ENCODE data around the gene PTPN23. TPM values are rescaled to one million over a fixed set of nuclear protein-coding genes. Genes with fewer than 3 reads are reported as not detected.

The PTPN23 gene
- total RNA-seq, 3 donors from 2014 or later = 14.3 to 23.3 (median 18.4) TPM

DNA sequence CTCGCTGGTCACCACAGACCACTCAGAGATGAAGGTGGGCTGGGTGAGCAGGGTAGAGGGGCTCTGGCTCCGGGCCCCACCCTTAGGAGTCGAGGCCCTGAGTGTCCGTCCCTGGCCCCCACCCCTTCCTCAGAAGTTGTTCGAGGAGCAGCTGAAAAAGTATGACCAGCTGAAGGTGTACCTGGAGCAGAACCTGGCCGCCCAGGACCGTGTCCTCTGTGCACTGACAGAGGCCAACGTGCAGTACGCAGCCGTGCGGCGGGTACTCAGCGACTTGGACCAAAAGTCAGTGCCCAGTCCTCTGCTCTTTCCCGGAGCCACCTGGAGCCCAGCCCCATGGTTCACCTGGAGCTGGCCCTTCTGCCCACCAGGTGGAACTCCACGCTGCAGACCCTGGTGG is 28.5 kb downstream of the PTPN23 start:
- Histone ChIP-seq H3K9me3 (no peaks in the 10 kb centered on the region), H3K27ac (no peak overlapping the region), H3K4me3 (no peak overlapping the region), H3K36me3 (peaks cover 18% of the 10 kb centered on the region), H3K4me1 (peaks cover 0 to 7% of the 10 kb centered on the region in 2 donors), H3K27me3 (no peaks in the 10 kb centered on the region)
- TF ChIP-seq POLR2AphosphoS5 (IDR thresholded peaks at IDR 0.05) (no peak), POLR2A (IDR thresholded peaks at IDR 0.05) (no peak)
- TF ChIP-seq, protein P1, sequence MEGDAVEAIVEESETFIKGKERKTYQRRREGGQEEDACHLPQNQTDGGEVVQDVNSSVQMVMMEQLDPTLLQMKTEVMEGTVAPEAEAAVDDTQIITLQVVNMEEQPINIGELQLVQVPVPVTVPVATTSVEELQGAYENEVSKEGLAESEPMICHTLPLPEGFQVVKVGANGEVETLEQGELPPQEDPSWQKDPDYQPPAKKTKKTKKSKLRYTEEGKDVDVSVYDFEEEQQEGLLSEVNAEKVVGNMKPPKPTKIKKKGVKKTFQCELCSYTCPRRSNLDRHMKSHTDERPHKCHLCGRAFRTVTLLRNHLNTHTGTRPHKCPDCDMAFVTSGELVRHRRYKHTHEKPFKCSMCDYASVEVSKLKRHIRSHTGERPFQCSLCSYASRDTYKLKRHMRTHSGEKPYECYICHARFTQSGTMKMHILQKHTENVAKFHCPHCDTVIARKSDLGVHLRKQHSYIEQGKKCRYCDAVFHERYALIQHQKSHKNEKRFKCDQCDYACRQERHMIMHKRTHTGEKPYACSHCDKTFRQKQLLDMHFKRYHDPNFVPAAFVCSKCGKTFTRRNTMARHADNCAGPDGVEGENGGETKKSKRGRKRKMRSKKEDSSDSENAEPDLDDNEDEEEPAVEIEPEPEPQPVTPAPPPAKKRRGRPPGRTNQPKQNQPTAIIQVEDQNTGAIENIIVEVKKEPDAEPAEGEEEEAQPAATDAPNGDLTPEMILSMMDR (IDR thresholded peaks at IDR 0.05) = no peak
- intact Hi-C loops (cut with DNase I; ENCODE audit: low total_unique reads) = no loop called here
- no peak for DNase-seq (ENCODE audit: low spot score in 2 of 2)

DNA sequence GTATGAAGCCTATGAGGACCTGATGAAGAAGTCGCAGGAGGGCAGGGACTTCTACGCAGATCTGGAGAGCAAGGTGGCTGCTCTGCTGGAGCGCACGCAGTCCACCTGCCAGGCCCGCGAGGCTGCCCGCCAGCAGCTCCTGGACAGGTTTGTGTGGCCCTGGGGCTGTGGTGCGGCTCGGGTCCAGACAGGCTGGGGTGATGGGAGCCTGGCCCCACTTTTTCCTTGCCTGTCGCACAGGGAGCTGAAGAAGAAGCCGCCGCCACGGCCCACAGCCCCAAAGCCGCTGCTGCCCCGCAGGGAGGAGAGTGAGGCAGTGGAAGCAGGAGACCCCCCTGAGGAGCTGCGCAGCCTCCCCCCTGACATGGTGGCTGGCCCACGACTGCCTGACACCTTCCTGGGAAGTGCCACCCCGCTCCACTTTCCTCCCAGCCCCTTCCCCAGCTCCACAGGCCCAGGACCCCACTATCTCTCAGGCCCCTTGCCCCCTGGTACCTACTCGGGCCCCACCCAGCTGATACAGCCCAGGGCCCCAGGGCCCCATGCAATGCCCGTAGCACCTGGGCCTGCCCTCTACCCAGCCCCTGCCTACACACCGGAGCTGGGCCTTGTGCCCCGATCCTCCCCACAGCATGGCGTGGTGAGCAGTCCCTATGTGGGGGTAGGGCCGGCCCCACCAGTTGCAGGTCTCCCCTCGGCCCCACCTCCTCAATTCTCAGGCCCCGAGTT is 29.0 kb downstream of the PTPN23 start:
- DNase-seq (ENCODE audit: low spot score in 2 of 2) = no peak
- intact Hi-C loops (cut with DNase I; ENCODE audit: low total_unique reads) = no loop called here
- TF ChIP-seq POLR2A (IDR thresholded peaks at IDR 0.05) (no peak), POLR2AphosphoS5 (IDR thresholded peaks at IDR 0.05) (no peak)
- TF ChIP-seq, protein P1 (IDR thresholded peaks at IDR 0.05) = no peak
- Histone ChIP-seq H3K27me3 (no peaks in the 10 kb centered on the region), H3K27ac (no peak overlapping the region), H3K36me3 (peaks cover 18% of the 10 kb centered on the region), H3K4me1 (peaks cover 0 to 6% of the 10 kb centered on the region in 2 donors), H3K9me3 (no peaks in the 10 kb centered on the region), H3K4me3 (no peak overlapping the region)

DNA sequence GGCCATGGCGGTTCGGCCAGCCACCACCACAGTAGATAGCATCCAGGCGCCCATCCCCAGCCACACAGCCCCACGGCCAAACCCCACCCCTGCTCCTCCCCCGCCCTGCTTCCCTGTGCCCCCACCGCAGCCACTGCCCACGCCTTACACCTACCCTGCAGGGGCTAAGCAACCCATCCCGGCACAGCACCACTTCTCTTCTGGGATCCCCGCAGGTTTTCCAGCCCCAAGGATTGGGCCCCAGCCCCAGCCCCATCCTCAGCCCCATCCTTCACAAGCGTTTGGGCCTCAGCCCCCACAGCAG is 29.5 kb downstream of the PTPN23 start:
- intact Hi-C loops (cut with DNase I; ENCODE audit: low total_unique reads) = no loop called here
- no peak overlapping the region for H3K27ac ChIP-seq

DNA sequence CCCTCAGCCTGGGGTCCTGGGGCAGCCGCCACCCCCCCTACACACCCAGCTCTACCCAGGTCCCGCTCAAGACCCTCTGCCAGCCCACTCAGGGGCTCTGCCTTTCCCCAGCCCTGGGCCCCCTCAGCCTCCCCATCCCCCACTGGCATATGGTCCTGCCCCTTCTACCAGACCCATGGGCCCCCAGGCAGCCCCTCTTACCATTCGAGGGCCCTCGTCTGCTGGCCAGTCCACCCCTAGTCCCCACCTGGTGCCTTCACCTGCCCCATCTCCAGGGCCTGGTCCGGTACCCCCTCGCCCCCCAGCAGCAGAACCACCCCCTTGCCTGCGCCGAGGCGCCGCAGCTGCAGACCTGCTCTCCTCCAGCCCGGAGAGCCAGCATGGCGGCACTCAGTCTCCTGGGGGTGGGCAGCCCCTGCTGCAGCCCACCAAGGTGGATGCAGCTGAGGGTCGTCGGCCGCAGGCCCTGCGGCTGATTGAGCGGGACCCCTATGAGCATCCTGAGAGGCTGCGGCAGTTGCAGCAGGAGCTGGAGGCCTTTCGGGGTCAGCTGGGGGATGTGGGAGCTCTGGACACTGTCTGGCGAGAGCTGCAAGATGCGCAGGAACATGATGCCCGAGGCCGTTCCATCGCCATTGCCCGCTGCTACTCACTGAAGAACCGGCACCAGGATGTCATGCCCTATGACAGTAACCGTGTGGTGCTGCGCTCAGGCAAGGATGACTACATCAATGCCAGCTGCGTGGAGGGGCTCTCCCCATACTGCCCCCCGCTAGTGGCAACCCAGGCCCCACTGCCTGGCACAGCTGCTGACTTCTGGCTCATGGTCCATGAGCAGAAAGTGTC is 30.2 kb downstream of the PTPN23 start:
- DNase-seq (ENCODE audit: low spot score in 2 of 2) = no peak
- H3K27ac ChIP-seq = no peak overlapping the region
- TF ChIP-seq POLR2AphosphoS5 (IDR thresholded peaks at IDR 0.05) (no peak), POLR2A (IDR thresholded peaks at IDR 0.05) (no peak)
- TF ChIP-seq, protein P1 (IDR thresholded peaks at IDR 0.05) = no peak

More for the DNA sequence above, 29.5 kb downstream of the PTPN23 start:
- Histone ChIP-seq H3K9me3 (no peaks in the 10 kb centered on the region), H3K36me3 (peaks cover 18% of the 10 kb centered on the region), H3K4me3 (no peak overlapping the region), H3K4me1 (peaks cover 0 to 6% of the 10 kb centered on the region in 2 donors), H3K27me3 (no peaks in the 10 kb centered on the region)
- TF ChIP-seq, protein P1 (IDR thresholded peaks at IDR 0.05) = no peak
- no peak for TF ChIP-seq POLR2AphosphoS5 (IDR thresholded peaks at IDR 0.05)
- DNase-seq (ENCODE audit: low spot score in 2 of 2) = no peak

More for the DNA sequence above, 30.2 kb downstream of the PTPN23 start:
- H3K4me1 ChIP-seq = peaks cover 0 to 6% of the 10 kb centered on the region in 2 donors
- no peaks in the 10 kb centered on the region for H3K9me3 ChIP-seq
- H3K36me3 ChIP-seq = peaks cover 18% of the 10 kb centered on the region
- intact Hi-C loops (cut with DNase I; ENCODE audit: low total_unique reads) = no loop called here
- H3K27me3 ChIP-seq = no peaks in the 10 kb centered on the region
- H3K4me3 ChIP-seq = no peak overlapping the region

All from breast epithelium (tissue), 4 donors.